T-helper 1 cell treated with Interleukin-12 subunit alpha and Interleukin-12 subunit beta and Interleukin-4 antibody, amounts not matched to agents 30 ng/mL and 1 ng/mL, for 36 hours (primary cell): Measurements from ENCODE around the gene COMP. TPM values are rescaled to one million over a fixed set of nuclear protein-coding genes. Genes with fewer than 3 reads are reported as not detected.

ENCODE experiments used
- intact Hi-C: fragments of 100-400 bp; cut with micrococcal nuclease; formaldehyde crosslinking; loops from one replicate; pipeline ENCODE4 v1.15.1; 2024
- total RNA-seq: library from RNA; stranded (reverse); gene quantifications from 2 replicates; pipeline ENCODE4 v1.2.3, GENCODE V29; 2022

Gene COMP
- total RNA-seq, 1 donor from 2014 or later, result not detected

DNA sequence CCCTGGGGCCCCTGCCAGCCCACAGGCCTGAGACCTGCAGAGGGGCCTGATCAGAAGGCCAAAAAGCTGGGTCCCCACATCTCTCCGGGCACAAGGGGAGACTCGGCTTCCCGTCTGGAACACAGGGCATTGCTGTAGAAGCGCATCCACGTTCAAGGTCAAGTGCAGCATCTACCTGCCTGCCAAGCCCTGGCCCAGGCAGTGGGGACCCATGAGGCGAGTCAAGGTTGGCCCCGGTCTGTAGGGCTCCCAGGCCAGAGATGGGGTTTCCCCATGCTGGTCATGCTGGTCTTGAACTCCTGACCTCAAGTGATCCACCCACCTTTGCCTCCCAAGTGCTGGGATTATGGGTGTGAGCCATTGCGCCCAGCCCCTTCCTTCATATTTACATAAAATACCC lies 13.5 kb upstream of the COMP start:
- intact Hi-C loops, result no loop called here

DNA sequence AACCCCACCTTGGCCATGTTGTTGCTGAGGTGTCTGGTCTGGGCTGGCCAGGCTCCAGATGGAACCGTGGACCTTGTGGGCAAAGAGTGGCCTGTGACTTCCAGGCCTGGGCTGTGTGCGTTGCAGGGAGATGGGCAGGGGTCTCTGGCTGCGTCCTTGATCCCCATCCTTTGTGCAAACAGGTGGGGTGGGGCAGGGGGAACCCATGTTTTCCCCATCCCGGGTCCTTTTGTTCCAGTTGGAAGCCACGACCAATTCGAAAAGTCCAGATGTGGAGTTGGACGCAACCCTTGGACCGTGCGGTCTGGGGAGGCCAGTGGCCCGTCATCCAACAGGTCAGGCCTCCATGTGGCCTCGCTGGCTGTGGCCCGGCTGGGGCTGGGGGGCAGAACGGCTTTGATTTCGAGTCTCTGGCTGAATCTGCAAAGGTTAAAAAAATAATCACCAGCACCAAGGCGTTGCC lies 13.1 kb upstream of the COMP start:
- intact Hi-C loops, result no loop called here

DNA sequence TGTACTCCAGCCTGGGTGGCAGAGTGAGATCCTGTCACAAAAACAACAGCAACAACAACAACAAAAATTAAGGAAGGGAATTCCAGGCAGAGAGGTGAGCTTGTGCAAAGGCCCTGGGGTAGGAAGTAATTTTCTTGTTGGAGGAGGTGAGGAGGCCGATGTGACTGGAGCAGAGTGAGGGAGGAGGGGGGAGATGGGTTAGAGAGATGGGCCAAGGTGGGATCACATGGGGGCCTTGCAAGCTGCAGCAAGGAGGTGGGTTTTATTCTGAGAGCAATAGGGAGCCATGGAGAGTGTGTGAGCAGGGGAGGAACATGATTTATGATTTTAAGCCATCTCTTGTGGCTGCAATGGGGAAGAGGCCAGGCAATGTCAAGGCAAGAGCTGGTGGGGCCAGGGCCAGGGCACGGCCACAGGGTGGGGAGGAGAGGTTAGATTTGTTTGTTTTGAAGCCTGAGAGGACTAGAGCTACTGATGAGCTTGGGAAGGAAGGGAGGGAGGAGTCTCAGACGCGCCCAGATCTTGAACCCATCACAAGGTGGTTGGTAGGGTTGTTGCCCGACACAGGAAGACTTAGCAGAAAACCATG lies 12.5 kb upstream of the COMP start:
- intact Hi-C loops, result no loop called here

DNA sequence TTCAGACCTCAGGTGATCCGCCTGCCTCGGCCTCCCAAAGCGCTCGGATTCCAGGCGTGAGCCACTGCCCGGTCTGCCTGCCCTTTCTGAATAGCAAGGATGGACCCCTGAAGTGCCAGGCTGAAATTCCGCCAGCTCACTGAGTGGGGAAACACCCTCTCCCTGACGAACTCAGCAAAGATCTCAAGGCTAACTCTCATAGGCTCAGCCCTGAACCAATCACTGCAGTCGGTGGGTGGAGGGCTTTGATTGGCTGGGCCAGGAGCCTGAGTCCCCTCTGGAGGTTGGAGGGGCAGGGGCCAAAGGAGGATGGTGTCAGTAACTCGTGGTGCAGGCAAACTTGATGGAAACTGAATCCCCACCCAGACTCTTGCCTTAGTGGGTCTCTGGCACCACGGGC lies 11.2 kb upstream of the COMP start:
- intact Hi-C loops, result no loop called here

DNA sequence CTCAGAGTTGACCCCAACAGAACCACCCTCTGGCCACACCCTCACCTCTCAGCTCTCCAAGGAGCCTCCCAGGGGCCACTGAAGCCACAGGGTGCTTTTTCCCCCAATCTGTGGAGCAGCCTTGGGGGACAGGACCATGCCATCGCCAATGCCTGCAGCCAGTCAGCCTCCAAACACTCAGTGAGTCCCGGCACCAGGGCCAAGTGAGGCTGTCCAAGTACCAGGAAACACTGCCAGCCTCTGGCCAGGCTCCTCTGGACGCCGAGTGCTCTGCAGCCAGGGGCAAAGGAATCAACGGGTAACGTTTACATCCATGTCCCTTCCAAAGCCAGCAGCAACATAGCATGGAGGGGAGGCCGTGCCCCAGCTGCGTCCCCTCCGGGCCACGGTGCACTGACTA lies 9.5 kb upstream of the COMP start:
- intact Hi-C loops, result no loop called here

DNA sequence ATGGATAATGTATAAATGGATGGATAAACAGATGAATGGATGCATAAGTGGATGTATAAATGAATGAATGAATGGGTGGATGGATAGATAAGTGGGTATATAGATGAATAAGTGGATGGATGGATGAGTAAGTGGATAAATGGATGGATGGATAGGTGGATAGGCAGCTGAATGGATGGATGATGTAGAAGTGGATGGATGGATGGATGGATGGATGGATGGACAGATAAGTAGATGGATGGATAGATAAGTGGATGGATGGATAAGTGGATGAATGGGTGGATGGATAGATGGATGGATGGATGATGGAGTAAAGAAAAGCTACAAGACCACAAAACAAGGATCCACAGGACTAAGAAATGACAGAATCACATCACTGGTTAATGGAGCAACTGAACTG lies 9.0 kb upstream of the COMP start:
- intact Hi-C loops, result no loop called here

DNA sequence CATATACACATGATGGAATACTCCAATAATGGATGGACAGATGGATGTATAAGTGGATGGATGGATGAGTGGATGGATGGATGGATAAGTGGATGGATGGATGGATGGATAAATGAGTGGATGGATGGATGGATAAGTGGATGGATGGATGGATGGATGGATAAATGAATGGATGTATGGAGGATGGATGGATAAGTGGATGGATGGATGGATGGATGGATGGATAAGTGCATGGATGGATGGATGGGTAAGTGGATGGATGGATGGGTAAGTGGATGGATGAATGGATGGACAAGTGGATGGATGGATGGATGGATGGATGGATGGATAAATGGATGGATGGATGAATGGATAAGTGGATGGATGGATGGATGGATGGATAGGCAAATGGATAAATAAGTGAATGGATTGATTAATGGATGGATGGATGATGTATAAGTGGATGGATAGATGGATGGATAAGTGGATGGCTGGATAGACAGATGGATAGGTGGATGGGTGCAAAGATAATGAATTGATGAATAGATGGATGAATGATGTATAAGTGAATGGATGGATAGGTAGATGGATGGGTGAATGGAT lies 8.4 kb upstream of the COMP start:
- intact Hi-C loops, result no loop called here

DNA sequence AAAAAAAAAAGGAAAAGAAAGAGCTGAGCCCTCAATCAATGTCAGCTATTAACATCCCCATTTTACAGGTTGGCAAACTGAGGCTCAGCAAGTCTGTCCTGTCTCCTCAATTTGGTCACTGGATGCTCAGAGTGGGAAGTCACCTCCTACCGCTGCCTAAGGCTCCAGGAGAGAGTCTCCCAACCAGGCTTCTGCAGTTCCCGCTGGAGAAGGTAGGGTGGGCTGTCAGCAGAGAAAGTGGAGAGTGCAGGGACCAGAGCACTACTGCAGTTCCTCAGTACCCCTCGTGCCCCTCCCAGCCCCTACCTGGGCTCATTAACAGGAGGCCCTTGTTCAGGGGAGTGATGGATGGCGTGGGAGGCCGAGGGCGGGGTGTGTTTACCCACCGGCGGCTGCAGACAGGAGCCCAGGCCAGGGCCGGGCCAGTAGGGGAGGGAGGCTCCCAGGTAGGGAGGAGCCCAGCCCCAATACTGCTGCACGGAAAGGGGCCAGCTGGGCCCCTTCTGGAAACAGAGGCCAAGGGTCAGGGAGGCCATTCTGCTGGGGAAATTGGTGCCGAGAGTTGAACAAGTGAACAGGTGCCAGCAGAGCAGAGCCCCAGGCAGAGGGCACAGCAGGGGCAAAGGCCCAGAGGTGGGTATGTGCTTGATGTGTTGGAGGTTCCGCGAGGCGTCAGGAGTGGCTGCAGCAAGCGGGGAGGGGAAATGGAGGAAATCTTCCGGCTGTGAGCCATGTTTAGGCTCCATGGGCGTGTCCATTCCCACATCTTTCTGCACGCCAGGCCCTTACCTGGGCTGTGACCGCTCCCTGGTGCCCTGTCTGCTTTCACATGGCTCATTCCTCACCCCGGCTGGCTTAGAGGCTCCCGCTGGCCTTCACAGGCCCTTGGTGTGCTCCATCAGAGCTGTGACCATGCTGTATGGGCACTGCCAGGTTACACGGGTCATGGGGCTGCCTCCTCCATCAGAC lies 7.6 kb upstream of the COMP start:
- intact Hi-C loops, result no loop called here

DNA sequence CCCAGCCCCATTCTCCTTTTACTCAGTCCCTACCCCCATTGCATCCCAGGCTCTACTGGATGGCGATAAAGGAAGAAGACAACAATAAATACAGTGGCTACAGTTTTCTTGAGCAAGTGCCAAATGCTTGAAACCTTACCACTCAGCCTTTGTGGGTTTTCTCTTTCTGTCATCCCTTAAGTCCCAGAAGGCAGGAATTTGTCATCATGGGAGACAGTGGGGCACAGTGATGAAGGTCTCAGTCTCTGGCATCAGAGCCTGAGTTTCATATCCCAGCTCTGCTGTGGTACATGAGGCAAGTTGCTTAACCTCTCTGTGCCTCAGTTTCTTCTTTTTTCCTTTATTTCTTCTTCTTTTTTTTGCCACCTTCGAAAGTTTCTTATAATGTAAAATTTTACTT lies 5.1 kb upstream of the COMP start:
- intact Hi-C loops, result no loop called here

DNA sequence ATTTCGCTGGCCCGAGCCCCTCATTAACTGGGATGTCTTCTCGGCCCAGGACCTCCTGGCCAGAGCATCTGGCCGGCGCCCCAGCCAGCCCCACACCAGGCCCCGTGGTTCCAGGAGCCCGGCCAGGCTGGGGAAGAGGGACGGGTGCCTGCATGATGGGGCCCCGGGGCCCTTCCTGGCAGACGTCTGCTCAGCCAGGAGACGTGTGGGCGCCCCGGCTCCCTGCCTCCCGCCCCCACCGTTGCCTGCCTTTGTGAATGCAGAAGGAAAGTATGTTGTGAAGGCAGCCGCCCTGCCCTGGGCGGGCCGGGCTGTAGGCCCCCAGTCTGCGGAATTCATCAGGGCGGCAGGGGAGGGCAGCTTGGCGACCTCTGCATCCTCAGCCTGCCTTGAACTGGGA lies 4.4 kb upstream of the COMP start:
- intact Hi-C loops, result no loop called here

DNA sequence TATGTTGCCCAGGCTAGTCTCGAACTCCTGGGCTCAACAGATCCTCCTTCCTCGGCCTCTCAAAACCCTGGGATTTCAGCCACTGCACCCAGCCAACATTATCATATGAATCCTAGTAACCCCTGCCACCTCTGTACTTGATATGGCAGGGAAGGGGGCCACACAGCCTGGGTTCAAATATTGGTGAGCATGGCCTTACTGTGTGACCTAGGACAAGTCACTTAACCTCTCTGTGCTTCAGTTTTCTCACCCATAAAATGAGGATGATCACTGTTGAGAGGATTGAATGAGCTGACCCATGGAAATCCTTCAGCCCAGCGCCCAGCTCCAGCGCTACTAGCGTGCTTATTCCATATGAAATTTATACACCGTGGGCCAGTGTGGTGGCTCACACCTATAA lies 3.6 kb upstream of the COMP start:
- intact Hi-C loops, result no loop called here

DNA sequence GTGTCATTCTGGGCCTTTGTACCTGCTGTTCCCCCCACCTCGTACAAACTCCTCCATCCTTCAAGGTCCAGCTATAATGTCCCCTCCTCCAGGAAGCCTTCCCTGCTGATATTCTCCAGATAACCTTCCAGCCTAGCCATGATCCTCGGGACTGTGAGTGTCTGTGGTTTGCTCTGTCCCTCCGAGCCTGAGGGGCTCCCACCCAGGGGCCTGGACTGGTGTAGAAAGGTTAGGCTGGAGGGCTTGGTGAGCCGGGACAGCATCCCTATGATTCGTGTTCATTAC lies 2.9 kb upstream of the COMP start:
- intact Hi-C loops, result no loop called here

DNA sequence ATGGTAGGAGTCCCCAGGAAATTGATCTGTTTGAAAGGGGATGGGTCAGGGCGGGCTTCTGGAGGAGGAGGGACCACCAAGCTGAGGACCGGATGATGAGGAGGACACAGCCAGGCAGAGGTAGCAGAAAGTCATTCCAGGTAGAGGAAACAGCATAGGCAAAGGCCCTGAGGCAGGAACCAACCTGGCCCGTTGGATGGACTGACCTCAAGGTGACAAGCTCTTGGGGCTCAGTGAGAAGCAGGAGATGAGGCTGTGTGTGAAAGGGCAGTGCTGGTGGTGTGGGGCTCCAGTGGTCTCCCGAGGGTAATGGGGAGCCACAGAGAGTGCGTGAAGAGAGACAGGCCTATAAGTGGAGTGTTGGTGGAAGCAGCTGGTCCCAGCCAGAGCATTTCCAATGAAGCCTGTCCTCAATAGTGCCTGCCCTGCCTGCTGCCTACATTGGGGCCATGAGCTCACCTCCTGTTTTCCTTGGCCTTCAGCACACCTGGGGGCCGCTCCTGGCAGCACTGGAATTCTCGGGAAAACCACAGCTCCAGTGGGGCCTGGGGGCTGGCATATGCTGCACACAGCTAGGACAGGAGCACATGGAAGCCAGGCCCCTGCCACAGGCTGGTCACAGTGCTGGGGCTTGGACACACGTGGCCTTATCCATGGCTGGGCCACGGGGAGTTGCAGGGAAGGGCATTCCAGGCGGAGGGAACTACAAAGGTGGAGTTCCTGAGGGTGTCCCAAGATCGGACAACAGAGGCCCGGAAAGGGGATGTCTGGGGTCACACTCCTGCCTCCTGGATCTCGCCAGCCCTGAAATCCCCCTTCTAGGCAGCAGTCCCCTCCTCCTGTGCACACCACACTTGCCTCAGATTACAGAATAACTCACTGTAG lies 2.3 kb upstream of the COMP start:
- intact Hi-C loops, result no loop called here

DNA sequence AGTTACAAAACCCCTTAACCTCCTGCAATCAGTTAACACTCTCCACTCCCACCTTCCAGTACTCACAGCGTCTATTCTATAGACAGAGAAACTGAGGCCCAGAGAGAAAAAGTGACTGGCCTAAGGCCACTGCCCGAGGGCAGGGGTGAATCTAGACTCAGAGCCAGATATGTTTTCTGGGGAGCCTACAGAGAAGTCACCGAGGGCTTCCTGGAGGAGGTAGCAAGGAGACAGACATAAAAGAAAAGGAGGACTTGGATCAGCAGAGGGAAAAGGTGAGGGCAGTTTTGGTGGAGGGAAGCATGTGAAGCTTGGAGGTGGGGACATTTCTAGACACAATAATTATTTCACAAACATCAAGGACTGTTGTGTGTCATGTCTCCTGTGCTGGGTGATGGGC lies 1.6 kb upstream of the COMP start:
- intact Hi-C loops, result no loop called here

DNA sequence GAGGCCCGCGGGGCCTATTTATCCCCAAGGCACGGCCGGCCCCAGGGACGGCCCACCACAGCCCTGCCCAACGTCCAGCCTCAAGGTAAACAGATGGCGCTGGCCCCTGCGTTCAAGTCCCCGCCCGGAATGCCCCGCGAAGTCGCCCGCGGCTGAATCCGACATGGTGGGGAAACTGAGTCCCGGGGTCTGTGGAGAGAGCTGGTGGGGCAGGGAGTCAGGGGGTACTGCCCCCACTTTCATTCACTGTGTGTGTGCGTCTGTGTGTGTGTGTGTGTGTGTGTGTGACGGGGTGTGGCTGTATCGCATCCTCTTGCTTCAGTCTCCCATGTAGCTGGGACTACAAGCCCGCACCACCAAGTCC lies 192 bp upstream of the COMP start:
- intact Hi-C loops, result no loop called here

DNA sequence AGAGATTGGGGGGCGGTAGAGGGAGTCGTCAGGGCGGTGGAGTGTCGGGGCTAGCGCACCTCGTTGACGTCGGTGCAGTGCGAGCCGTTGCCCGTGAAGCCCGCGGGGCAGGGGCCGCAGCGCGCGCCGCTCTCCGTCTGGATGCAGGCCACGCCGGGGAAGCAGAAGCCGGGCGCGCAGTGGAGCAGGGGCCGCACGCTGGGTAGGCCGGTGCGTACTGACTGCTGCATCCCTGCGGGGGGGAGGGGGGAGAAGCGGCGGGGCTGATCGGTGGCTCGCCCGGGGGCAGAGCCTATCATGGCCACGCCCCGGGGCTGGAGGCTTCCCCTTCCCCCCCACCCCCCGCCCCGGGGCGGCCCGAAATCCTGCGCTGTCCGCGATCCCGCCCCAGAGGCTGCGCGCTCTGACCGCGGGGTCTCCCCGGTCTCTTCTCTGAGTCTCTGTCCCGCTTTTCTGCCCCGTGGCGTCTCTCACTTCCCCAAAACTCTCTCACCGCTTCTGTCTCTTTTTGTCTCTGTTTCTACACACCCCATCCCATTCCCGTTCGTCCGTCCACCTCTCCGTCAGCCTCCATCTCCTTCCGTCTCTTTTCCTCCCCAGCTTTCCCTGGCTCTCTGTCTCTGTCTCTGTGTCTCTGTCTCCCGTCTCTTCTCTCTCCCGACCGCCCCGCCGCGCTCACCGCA lies 1.1 kb downstream of the COMP start:
- intact Hi-C loops, result loop anchor here (5.0 kb wide), 3 partner anchors 42 to 142 kb away; partner anchors contain the start of genes CRTC1 and UPF1

DNA sequence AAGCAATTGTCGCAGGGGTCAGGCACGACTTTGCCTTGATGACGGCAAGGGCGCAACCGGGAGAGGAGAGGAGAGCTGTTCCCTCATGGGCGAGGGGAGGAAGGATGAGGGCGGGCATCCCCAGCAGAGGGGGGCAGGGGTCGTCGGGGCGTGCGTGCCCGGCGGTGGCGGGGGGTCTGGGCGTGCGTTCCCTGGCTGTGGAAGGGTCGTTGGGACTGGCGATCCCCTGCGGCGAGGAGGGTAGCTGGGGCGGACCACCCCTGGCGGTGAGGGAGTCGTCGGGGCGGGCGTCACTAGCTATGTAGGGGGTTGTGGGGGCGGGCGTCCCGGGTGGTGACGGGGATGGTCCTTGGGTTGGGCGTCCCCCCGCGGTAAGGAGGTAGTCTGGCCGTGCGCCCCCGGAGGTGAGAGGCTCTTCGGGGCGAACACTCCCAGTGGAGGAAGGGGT lies 1.7 kb downstream of the COMP start:
- intact Hi-C loops, result loop anchor here (5.0 kb wide), 3 partner anchors 43 to 143 kb away; partner anchors contain the start of genes CRTC1 and UPF1

DNA sequence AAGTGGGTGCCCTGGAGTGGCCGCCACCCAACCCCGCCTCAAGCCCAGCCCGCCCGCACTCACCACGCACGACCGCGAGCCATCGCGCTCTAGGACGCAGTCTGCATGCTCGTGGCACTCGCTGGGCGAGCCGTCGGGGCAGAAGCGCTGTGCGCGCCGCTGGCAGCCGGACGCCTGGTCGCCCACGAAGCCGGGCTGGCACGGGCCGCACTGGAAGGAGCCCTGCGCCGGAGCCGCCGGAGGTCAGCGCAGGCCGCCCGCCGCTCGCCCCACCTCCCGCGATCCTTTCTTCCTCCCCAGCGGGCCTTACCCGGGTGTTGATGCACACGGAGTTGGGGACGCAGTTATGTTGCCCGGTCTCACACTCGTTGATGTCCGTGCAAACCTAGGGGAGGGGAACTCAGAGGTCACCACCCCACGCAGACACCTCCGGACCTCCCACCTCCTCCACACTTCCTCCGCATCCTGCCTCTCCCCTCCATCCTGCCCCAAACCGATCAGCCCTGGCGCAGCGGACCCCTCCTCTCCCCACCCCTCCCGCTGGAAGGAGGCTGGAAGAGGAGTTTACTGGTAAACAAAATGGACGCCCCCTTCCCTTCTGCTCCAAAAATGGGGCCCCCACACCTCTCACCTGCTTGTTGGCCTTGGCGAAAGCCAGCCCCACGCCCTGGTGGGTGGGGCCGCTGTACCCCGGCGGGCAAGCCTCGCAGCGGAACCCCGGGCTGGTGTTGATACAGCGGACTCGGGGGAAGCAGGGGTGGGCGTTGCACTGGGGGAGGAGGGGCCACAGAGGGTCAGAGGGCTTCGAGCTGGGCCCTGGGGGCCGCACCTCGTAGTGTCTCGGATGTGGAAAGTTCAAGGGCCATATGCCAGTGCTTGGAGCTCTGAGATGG lies 2.3 kb downstream of the COMP start:
- intact Hi-C loops, result loop anchor here (5.0 kb wide), 3 partner anchors 44 to 144 kb away; partner anchors contain the start of genes CRTC1 and UPF1
